ENCODE data around the gene RGS7.

GRCh38 chr1:241012708-241013340 is 344.2 kb downstream of the RGS7 start:
- no peak for TF ChIP-seq CTCF (conservative IDR thresholded peaks at IDR 0.05 in 1 of 2, IDR thresholded peaks at IDR 0.05 in 1 of 2; ENCODE audit: extremely low read depth in 1 of 2, insufficient read depth in 1 of 2, low read depth in 1 of 2, low read length in 2 of 2)
- no peak for TF ChIP-seq EZH2 (IDR thresholded peaks at IDR 0.05; ENCODE audit: borderline replicate concordance, low read length)

Data from mammary epithelial cell (primary cell).